WTC11 (cell line): ENCODE data around the gene TNIK. TPM values are rescaled to one million over a fixed set of nuclear protein-coding genes. Genes with fewer than 3 reads are reported as not detected.

Experiments used
- ATAC-seq: fragments of 200-7000 bp; cut with Tn5 transposase; 2 replicates; pipeline ENCODE4 v1.10.0; 2021; ENCODE audit warnings: mild to moderate bottlenecking, moderate library complexity
- CTCF ChIA-PET: fragments of 300-600 bp; sonication (Branson Sonifier 250); formaldehyde crosslinking; loops from one replicate; lab custom pipeline; 2021; ENCODE audit warnings: antibody characterized with exemption; lab: Charles Lee
- POLR2A ChIA-PET: fragments of 350-600 bp; sonication (Branson Sonifier 250); formaldehyde crosslinking; loops from one replicate; lab custom pipeline; 2021; ENCODE audit warnings: antibody characterized with exemption; lab: Charles Lee
- DNase-seq: peaks from one replicate; pipeline ENCODE4 v3.0.0; 2021; ENCODE audit warnings: low spot score
- H3K27ac Mint-ChIP-seq: 2 replicates; pipeline ENCODE4 v1.8.0; 2021; ENCODE audit warnings: mixed read lengths
- H3K27me3 Mint-ChIP-seq: 2 replicates; pipeline ENCODE4 v1.8.0; 2021; ENCODE audit warnings: low read depth, mild to moderate bottlenecking, moderate library complexity, mixed read lengths
- H3K36me3 Mint-ChIP-seq: 2 replicates; pipeline ENCODE4 v1.8.0; 2021; ENCODE audit warnings: mixed read lengths
- H3K4me1 Mint-ChIP-seq: 2 replicates; pipeline ENCODE4 v1.8.0; 2022; ENCODE audit warnings: mixed read lengths
- H3K4me3 Mint-ChIP-seq: 2 replicates; pipeline ENCODE4 v1.8.0; 2021; ENCODE audit warnings: mild to moderate bottlenecking, moderate library complexity, mixed read lengths
- H3K9me3 Mint-ChIP-seq: 2 replicates; pipeline ENCODE4 v1.8.0; 2021; ENCODE audit warnings: mixed read lengths
- CREB1 ChIP-seq: sonication (generic); formaldehyde crosslinking; IDR thresholded peaks from 2 replicates; pipeline ENCODE4 v1.8.0; 2023; ENCODE audit warnings: mild to moderate bottlenecking, missing genetic modification reagents
- EMX1 ChIP-seq: fragments of 250-450 bp; sonication (Bioruptor Pico); IDR thresholded peaks from 2 replicates; pipeline ENCODE4 v1.8.0; 2021; ENCODE audit warnings: mild to moderate bottlenecking
- FOXJ3 ChIP-seq: sonication (generic); formaldehyde crosslinking; IDR thresholded peaks from 2 replicates; pipeline ENCODE4 v1.9.0; 2021; ENCODE audit warnings: missing genetic modification reagents, mild to moderate bottlenecking, borderline replicate concordance
- HMGA2 ChIP-seq: fragments of 250-450 bp; sonication (Bioruptor Pico); IDR thresholded peaks from 2 replicates; pipeline ENCODE4 v1.4.0; 2021; ENCODE audit warnings: mild to moderate bottlenecking, moderate library complexity
- HMGXB4 ChIP-seq: sonication (generic); formaldehyde crosslinking; IDR thresholded peaks from 2 replicates; pipeline ENCODE4 v1.8.1; 2023; ENCODE audit warnings: mild to moderate bottlenecking, moderate library complexity, missing genetic modification reagents
- JUN ChIP-seq: sonication (generic); formaldehyde crosslinking; IDR thresholded peaks from 2 replicates; pipeline ENCODE4 v1.8.0; 2023; ENCODE audit warnings: mild to moderate bottlenecking, missing genetic modification reagents
- MLX ChIP-seq: sonication (generic); formaldehyde crosslinking; IDR thresholded peaks from 2 replicates; pipeline ENCODE4 v1.8.1; 2023; ENCODE audit warnings: mild to moderate bottlenecking, missing genetic modification reagents, moderate library complexity
- MXD4 ChIP-seq: fragments of 250-450 bp; sonication (Bioruptor Pico); IDR thresholded peaks from 2 replicates; pipeline ENCODE4 v1.8.0; 2021; ENCODE audit warnings: mild to moderate bottlenecking, moderate library complexity, borderline replicate concordance
- NFATC4 ChIP-seq: fragments of 250-450 bp; sonication (Bioruptor Pico); IDR thresholded peaks from 2 replicates; pipeline ENCODE4 v1.9.0; 2021; ENCODE audit warnings: mild to moderate bottlenecking
- NR1H2 ChIP-seq: sonication (generic); formaldehyde crosslinking; IDR thresholded peaks from 2 replicates; pipeline ENCODE4 v1.9.0; 2021; ENCODE audit warnings: mild to moderate bottlenecking, moderate library complexity, missing genetic modification reagents
- PRRX2 ChIP-seq: fragments of 250-450 bp; sonication (Bioruptor Pico); IDR thresholded peaks from 2 replicates; pipeline ENCODE4 v1.8.0; 2021; ENCODE audit warnings: mild to moderate bottlenecking
- SOX15 ChIP-seq: fragments of 250-450 bp; sonication (Bioruptor Pico); IDR thresholded peaks from 2 replicates; pipeline ENCODE4 v1.9.0; 2021; ENCODE audit warnings: mild to moderate bottlenecking
- TEAD1 ChIP-seq: sonication (generic); formaldehyde crosslinking; IDR thresholded peaks from 2 replicates; pipeline ENCODE4 v1.8.0; 2022; ENCODE audit warnings: mild to moderate bottlenecking, missing genetic modification reagents
- TP53 ChIP-seq: sonication (generic); formaldehyde crosslinking; IDR thresholded peaks from 2 replicates; pipeline ENCODE4 v1.8.1; 2023; ENCODE audit warnings: mild to moderate bottlenecking, missing genetic modification reagents
- ZBTB43 ChIP-seq: sonication (generic); formaldehyde crosslinking; IDR thresholded peaks from 2 replicates; pipeline ENCODE4 v1.8.1; 2023; ENCODE audit warnings: mild to moderate bottlenecking, missing genetic modification reagents
- total RNA-seq: library from RNA; stranded (reverse); gene quantifications from 3 replicates; pipeline ENCODE4 v1.2.3, GENCODE V29; 2021
- TF ChIP-seq, protein P1 (sequence below): sonication (generic); formaldehyde crosslinking; IDR thresholded peaks from 2 replicates; pipeline ENCODE4 v1.8.0; 2023; ENCODE audit warnings: missing genetic modification reagents, mild to moderate bottlenecking, borderline replicate concordance
- TF ChIP-seq, protein P2 (sequence below): sonication (generic); formaldehyde crosslinking; IDR thresholded peaks from 2 replicates; pipeline ENCODE4 v1.8.1; 2022; ENCODE audit warnings: low read depth, missing genetic modification reagents, borderline replicate concordance
- TF ChIP-seq, protein P3 (sequence below): sonication (generic); formaldehyde crosslinking; IDR thresholded peaks from 2 replicates; pipeline ENCODE4 v1.8.0; 2023; ENCODE audit warnings: mild to moderate bottlenecking, missing genetic modification reagents
- TF ChIP-seq, protein P4 (sequence below): fragments of 250-450 bp; sonication (Bioruptor Pico); conservative IDR thresholded peaks from 2 replicates; pipeline ENCODE4 v1.9.0; 2021; ENCODE audit warnings: mild to moderate bottlenecking

TNIK gene
- total RNA-seq, 1 experiment from 2014 or later: 50.3 TPM

DNA sequence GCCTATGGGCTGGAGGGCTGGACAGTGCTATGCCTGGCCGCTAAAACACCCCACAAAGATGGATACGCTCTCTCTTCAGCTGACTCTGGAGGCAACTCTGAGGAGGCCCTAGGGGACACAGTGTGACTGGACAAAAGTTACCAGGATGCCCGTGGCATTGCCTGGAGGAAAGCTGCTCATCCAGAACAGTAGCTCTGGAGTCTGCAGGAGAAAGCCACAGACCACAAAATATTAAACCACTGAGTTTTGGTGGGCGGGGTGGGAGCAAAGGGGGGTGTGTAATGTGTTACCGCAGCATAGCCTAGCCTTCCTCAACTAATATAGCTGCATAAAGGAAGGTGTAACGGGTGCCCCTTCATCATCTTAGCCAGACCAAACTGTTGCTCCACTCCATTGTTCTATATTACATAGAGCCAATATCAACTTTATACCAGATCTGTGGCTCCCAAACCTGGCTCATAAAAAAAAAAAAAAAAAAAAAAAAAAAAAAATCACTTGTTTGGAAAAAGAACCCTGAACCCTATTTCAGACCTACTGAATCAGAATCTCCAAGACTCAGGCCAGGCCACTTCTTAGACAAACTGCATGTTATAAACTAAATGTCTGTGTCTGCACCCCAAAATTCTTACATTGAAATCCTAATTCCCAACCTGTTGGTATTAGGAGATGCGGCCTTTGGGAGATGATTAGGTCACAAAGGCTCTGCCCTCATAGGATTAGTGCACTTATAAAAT is 132.6 kb downstream of the TNIK start (continued):
- TF ChIP-seq, protein P1, sequence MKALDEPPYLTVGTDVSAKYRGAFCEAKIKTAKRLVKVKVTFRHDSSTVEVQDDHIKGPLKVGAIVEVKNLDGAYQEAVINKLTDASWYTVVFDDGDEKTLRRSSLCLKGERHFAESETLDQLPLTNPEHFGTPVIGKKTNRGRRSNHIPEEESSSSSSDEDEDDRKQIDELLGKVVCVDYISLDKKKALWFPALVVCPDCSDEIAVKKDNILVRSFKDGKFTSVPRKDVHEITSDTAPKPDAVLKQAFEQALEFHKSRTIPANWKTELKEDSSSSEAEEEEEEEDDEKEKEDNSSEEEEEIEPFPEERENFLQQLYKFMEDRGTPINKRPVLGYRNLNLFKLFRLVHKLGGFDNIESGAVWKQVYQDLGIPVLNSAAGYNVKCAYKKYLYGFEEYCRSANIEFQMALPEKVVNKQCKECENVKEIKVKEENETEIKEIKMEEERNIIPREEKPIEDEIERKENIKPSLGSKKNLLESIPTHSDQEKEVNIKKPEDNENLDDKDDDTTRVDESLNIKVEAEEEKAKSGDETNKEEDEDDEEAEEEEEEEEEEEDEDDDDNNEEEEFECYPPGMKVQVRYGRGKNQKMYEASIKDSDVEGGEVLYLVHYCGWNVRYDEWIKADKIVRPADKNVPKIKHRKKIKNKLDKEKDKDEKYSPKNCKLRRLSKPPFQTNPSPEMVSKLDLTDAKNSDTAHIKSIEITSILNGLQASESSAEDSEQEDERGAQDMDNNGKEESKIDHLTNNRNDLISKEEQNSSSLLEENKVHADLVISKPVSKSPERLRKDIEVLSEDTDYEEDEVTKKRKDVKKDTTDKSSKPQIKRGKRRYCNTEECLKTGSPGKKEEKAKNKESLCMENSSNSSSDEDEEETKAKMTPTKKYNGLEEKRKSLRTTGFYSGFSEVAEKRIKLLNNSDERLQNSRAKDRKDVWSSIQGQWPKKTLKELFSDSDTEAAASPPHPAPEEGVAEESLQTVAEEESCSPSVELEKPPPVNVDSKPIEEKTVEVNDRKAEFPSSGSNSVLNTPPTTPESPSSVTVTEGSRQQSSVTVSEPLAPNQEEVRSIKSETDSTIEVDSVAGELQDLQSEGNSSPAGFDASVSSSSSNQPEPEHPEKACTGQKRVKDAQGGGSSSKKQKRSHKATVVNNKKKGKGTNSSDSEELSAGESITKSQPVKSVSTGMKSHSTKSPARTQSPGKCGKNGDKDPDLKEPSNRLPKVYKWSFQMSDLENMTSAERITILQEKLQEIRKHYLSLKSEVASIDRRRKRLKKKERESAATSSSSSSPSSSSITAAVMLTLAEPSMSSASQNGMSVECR (CRISPR knock-in tag): no peak
- TF ChIP-seq CREB1 (CRISPR knock-in tag): no peak
- TF ChIP-seq EMX1 (CRISPR knock-in tag): no peak
- TF ChIP-seq, protein P2, sequence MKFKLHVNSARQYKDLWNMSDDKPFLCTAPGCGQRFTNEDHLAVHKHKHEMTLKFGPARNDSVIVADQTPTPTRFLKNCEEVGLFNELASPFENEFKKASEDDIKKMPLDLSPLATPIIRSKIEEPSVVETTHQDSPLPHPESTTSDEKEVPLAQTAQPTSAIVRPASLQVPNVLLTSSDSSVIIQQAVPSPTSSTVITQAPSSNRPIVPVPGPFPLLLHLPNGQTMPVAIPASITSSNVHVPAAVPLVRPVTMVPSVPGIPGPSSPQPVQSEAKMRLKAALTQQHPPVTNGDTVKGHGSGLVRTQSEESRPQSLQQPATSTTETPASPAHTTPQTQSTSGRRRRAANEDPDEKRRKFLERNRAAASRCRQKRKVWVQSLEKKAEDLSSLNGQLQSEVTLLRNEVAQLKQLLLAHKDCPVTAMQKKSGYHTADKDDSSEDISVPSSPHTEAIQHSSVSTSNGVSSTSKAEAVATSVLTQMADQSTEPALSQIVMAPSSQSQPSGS (CRISPR knock-in tag): no peak
- no peak for TF ChIP-seq JUN (CRISPR knock-in tag)
- TF ChIP-seq, protein P3, sequence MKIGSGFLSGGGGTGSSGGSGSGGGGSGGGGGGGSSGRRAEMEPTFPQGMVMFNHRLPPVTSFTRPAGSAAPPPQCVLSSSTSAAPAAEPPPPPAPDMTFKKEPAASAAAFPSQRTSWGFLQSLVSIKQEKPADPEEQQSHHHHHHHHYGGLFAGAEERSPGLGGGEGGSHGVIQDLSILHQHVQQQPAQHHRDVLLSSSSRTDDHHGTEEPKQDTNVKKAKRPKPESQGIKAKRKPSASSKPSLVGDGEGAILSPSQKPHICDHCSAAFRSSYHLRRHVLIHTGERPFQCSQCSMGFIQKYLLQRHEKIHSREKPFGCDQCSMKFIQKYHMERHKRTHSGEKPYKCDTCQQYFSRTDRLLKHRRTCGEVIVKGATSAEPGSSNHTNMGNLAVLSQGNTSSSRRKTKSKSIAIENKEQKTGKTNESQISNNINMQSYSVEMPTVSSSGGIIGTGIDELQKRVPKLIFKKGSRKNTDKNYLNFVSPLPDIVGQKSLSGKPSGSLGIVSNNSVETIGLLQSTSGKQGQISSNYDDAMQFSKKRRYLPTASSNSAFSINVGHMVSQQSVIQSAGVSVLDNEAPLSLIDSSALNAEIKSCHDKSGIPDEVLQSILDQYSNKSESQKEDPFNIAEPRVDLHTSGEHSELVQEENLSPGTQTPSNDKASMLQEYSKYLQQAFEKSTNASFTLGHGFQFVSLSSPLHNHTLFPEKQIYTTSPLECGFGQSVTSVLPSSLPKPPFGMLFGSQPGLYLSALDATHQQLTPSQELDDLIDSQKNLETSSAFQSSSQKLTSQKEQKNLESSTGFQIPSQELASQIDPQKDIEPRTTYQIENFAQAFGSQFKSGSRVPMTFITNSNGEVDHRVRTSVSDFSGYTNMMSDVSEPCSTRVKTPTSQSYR (CRISPR knock-in tag): no peak
- no peak for TF ChIP-seq TP53

- peaks cover 9% of the 10 kb centered on the region; the same call in 1 of the 2 replicates for H3K9me3 Mint-ChIP-seq
- POLR2A ChIA-PET: no interaction called here
These were observed 133.3 kb downstream of the TNIK start for GRCh38 chr3:171326717-171327440.

More at GRCh38 chr3:171326717-171327440, 133.3 kb downstream of the TNIK start:
- no peak; the same call in 1 of the 2 replicates for ATAC-seq
- TF ChIP-seq JUN (CRISPR knock-in tag) (no peak), MXD4 (CRISPR knock-in tag) (no peak), SOX15 (CRISPR knock-in tag) (no peak), FOXJ3 (CRISPR knock-in tag) (no peak), HMGXB4 (CRISPR knock-in tag) (no peak), PRRX2 (no peak), NFATC4 (CRISPR knock-in tag) (no peak), NR1H2 (CRISPR knock-in tag) (no peak), ZBTB43 (CRISPR knock-in tag) (no peak), HMGA2 (no peak), TEAD1 (CRISPR knock-in tag) (no peak), MLX (CRISPR knock-in tag) (no peak)
- TF ChIP-seq, protein P4, sequence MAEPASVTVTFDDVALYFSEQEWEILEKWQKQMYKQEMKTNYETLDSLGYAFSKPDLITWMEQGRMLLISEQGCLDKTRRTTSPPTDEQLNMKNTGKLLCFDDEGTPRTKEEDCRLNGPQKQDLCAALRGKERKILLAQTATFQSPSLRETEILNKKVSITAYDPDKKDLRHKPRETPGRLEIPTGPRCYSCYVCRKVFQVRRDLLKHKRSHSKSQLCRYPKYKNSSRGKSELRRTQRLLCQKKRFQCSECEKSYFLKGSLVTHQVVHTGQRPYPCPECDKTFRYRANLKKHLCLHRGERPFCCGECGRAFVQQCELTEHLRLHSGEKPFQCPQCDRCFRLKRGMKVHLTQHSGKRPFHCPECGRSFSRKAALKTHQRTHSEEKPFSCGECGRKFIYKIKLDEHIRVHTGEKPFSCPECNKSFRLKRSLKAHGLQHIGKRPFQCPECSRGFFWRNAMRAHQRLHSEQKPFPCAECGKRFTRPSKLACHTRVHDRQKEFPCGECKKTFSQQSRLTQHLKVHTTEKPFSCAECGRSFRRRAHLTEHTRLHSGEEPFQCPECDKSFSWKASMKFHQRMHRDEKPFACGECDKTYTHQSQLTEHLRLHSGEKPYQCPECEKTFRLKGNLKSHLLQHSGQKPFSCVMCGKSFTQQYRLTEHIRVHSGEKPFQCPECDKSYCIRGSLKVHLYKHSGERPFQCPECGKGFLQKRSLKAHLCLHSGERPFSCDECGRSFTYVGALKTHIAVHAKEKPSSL (CRISPR knock-in tag): no peak
- no peaks in the 10 kb centered on the region for H3K27me3 Mint-ChIP-seq
- H3K27ac Mint-ChIP-seq: no peak overlapping the region
- CTCF ChIA-PET: no interaction called here
- no peak overlapping the region for H3K4me3 Mint-ChIP-seq
- DNase-seq: no peak
- H3K36me3 Mint-ChIP-seq: peaks cover 8% of the 10 kb centered on the region
- peaks cover 64% of the 10 kb centered on the region for H3K4me1 Mint-ChIP-seq
